Suprapubic skin (tissue), 4 donors: Measurements from ENCODE around the gene DAB2IP. TPM values are rescaled to one million over a fixed set of nuclear protein-coding genes. Genes with fewer than 3 reads are reported as not detected.

Source experiments
- DNase-seq, 2 donors: peaks; one replicate each; pipeline ENCODE4 v3.0.0-alpha.2; 2019; ENCODE audit warnings: low spot score in 2 of 2
- H3K27ac ChIP-seq: fragments of 200-600 bp; sonication (generic); one replicate; pipeline ENCODE4 v1.5.1; 2019
- H3K27me3 ChIP-seq: fragments of 200-600 bp; sonication (generic); one replicate; pipeline ENCODE4 v1.5.1; 2019
- H3K36me3 ChIP-seq: fragments of 200-600 bp; sonication (generic); one replicate; pipeline ENCODE4 v1.5.1; 2019
- H3K4me1 ChIP-seq: fragments of 200-600 bp; sonication (generic); one replicate; pipeline ENCODE4 v1.5.1; 2019
- H3K4me3 ChIP-seq: fragments of 200-600 bp; sonication (generic); one replicate; pipeline ENCODE4 v1.5.1; 2019; ENCODE audit warnings: mild to moderate bottlenecking
- H3K9me3 ChIP-seq: fragments of 200-600 bp; sonication (generic); one replicate; pipeline ENCODE4 v1.5.1; 2019
- CTCF ChIP-seq, 2 donors: fragments of 200-600 bp in 1 of 2; fragments of 450-650 bp in 1 of 2; sonication (generic) in 1 of 2; IDR thresholded peaks; one replicate each; pipeline ENCODE4 v1.5.1; 2016 to 2019; ENCODE audit warnings: antibody characterized with exemption in 2 of 2, mild to moderate bottlenecking in 1 of 2, moderate library complexity in 1 of 2
- EP300 ChIP-seq: sonication (generic); formaldehyde crosslinking; IDR thresholded peaks from one replicate; pipeline ENCODE4 v1.6.1; 2017; ENCODE audit warnings: antibody characterized with exemption
- POLR2A ChIP-seq, 2 donors: fragments of 450-650 bp; IDR thresholded peaks; one replicate each; pipeline ENCODE4 v1.6.1; 2017; ENCODE audit warnings: antibody characterized with exemption in 2 of 2, mild to moderate bottlenecking in 2 of 2, moderate library complexity in 2 of 2
- POLR2AphosphoS5 ChIP-seq, 3 donors: sonication (generic); formaldehyde crosslinking; IDR thresholded peaks; one replicate each; pipeline ENCODE4 v1.6.1; 2017; ENCODE audit warnings: antibody characterized with exemption in 3 of 3
- WGBS: methylation state at CpG from one replicate; pipeline ENCODE4 v1.1.5; 2018; 5-methylcytosine and 5-hydroxymethylcytosine counted together
- total RNA-seq, 4 donors: library from RNA; depleted of rRNA; stranded (reverse); fragments of >200 nt; gene quantifications; one replicate each; pipeline ENCODE4 v1.1.0, GENCODE V29; 2016

Gene DAB2IP
- total RNA-seq, 4 donors from 2014 or later = 47.6 to 55.6 (median 50.3) TPM

- peak overlapping the region; percentile 56 for H3K27ac ChIP-seq
- H3K9me3 ChIP-seq = no peaks in the 10 kb centered on the region
- H3K4me1 ChIP-seq = no peaks in the 10 kb centered on the region
- H3K36me3 ChIP-seq = peaks cover 100% of the 10 kb centered on the region
- no peaks in the 10 kb centered on the region for H3K27me3 ChIP-seq
- TF ChIP-seq POLR2A (IDR thresholded peaks at IDR 0.05) (no peak), EP300 (no peak), CTCF (IDR thresholded peaks at IDR 0.05) (no peak), POLR2AphosphoS5 (IDR thresholded peaks at IDR 0.05) (no peak)
- WGBS = 77% methylated on average over 5 of the region's 5 CpGs
- DNase-seq = no peak
- H3K4me3 ChIP-seq = no peak overlapping the region
Observed at GRCh38 chr9:121771418-121771817, 120.0 kb downstream of the DAB2IP start.

GRCh38 chr9:121771851-121772599 lies 120.6 kb downstream of the DAB2IP start:
- TF ChIP-seq CTCF (IDR thresholded peaks at IDR 0.05) = no peak
- TF ChIP-seq POLR2AphosphoS5 (IDR thresholded peaks at IDR 0.05) = no peak
- TF ChIP-seq POLR2A (IDR thresholded peaks at IDR 0.05) = no peak
- no peak for TF ChIP-seq EP300
- 79% methylated on average over 14 of the region's 16 CpGs for WGBS
- DNase-seq = no peak
- H3K4me3 ChIP-seq = no peak overlapping the region
- H3K36me3 ChIP-seq = peaks cover 100% of the 10 kb centered on the region
- no peaks in the 10 kb centered on the region for H3K4me1 ChIP-seq
- H3K27me3 ChIP-seq = no peaks in the 10 kb centered on the region
- no peaks in the 10 kb centered on the region for H3K9me3 ChIP-seq
- H3K27ac ChIP-seq = no peak overlapping the region

GRCh38 chr9:121772600-121773285 lies 121.3 kb downstream of the DAB2IP start:
- Histone ChIP-seq H3K36me3 (peaks cover 100% of the 10 kb centered on the region), H3K4me3 (no peak overlapping the region), H3K9me3 (no peaks in the 10 kb centered on the region), H3K27me3 (no peaks in the 10 kb centered on the region), H3K27ac (no peak overlapping the region), H3K4me1 (no peaks in the 10 kb centered on the region)
- 78% methylated on average over 32 of the region's 45 CpGs for WGBS
- TF ChIP-seq CTCF (IDR thresholded peaks at IDR 0.05) (no peak), POLR2A (IDR thresholded peaks at IDR 0.05) (no peak), EP300 (no peak), POLR2AphosphoS5 (IDR thresholded peaks at IDR 0.05) (no peak)
- DNase-seq = peak in 1 of 2 donors; percentile 60

- 87% methylated on average over 6 of the region's 18 CpGs for WGBS
- Histone ChIP-seq H3K4me1 (no peaks in the 10 kb centered on the region), H3K4me3 (no peak overlapping the region), H3K9me3 (peaks cover 6% of the 10 kb centered on the region), H3K36me3 (peaks cover 100% of the 10 kb centered on the region), H3K27ac (peak overlapping the region; percentile 18), H3K27me3 (no peaks in the 10 kb centered on the region)
- TF ChIP-seq CTCF (IDR thresholded peaks at IDR 0.05) (no peak), EP300 (no peak), POLR2AphosphoS5 (IDR thresholded peaks at IDR 0.05) (no peak), POLR2A (IDR thresholded peaks at IDR 0.05) (no peak)
- peak in 1 of 2 donors; percentile 56 for DNase-seq
Observed at GRCh38 chr9:121773286-121773953, 122.0 kb downstream of the DAB2IP start.
